ENCODE results near the gene CARD9. TPM values are rescaled to one million over a fixed set of nuclear protein-coding genes. Genes with fewer than 3 reads are reported as not detected.

The CARD9 gene
- total RNA-seq, 3 donors from 2014 or later (not counting 1 experiment from before 2014, with no cell fraction given): 1.6 to 4.2 (median 4.0) TPM

GRCh38 chr9:136403538-136403914 lies 30.1 kb upstream of the CARD9 start:
- H3K27me3 ChIP-seq (ENCODE audit: control insufficient read depth, insufficient read depth, low read length): no peaks in the 10 kb centered on the region
- H3K4me3 Mint-ChIP-seq: no peak overlapping the region
- ATAC-seq (peak; percentile 39 to 70 (median 54)), DNase-seq (peak in 1 of 2 donors; percentile 92)
- 8% methylated on average over 5 of the region's 5 CpGs for WGBS (ENCODE audit: insufficient coverage)
- no peak for TF ChIP-seq CTCF (IDR thresholded peaks at IDR 0.05)
- H3K27ac Mint-ChIP-seq: no peak overlapping the region
- H3K9me3 Mint-ChIP-seq: no peaks in the 10 kb centered on the region
- peaks cover 24 to 32% of the 10 kb centered on the region in 2 donors for H3K4me1 Mint-ChIP-seq
- no peaks in the 10 kb centered on the region for H3K9me3 ChIP-seq (ENCODE audit: control insufficient read depth, insufficient read depth, low read length)
- H3K27ac ChIP-seq (ENCODE audit: low read length): peak overlapping the region; percentile 64
- no peak overlapping the region for H3K4me3 ChIP-seq (ENCODE audit: low read length)
- peaks cover 57% of the 10 kb centered on the region for H3K4me1 ChIP-seq (ENCODE audit: control insufficient read depth, insufficient read depth, low read length)
- H3K27me3 Mint-ChIP-seq (ENCODE audit: low read depth in 2 of 2): no peaks in the 10 kb centered on the region
- intact Hi-C loops (cut with micrococcal nuclease): loop anchor here (10.0 kb wide), 1 partner anchor 89 kb away; no protein-coding TSS in a partner anchor
- no peaks in the 10 kb centered on the region for H3K36me3 Mint-ChIP-seq
- peaks cover 23% of the 10 kb centered on the region for H3K36me3 ChIP-seq (ENCODE audit: control insufficient read depth, insufficient read depth, low read length)

GRCh38 chr9:136402067-136402466 lies 28.6 kb upstream of the CARD9 start:
- Histone ChIP-seq H3K4me1 (ENCODE audit: control insufficient read depth, insufficient read depth, low read length) (peaks cover 63% of the 10 kb centered on the region), H3K27me3 (ENCODE audit: control insufficient read depth, insufficient read depth, low read length) (no peaks in the 10 kb centered on the region), H3K9me3 (ENCODE audit: control insufficient read depth, insufficient read depth, low read length) (no peaks in the 10 kb centered on the region), H3K4me3 (ENCODE audit: low read length) (no peak overlapping the region), H3K36me3 (ENCODE audit: control insufficient read depth, insufficient read depth, low read length) (peaks cover 20% of the 10 kb centered on the region), H3K27ac (ENCODE audit: low read length) (no peak overlapping the region)
- no peaks in the 10 kb centered on the region for H3K36me3 Mint-ChIP-seq
- intact Hi-C loops (cut with micrococcal nuclease): loop anchor here (10.0 kb wide), 1 partner anchor 87 kb away; no protein-coding TSS in a partner anchor
- ATAC-seq (no peak), DNase-seq (no peak)
- 96% methylated on average over 13 of the region's 13 CpGs for WGBS (ENCODE audit: insufficient coverage)
- H3K4me3 Mint-ChIP-seq: no peak overlapping the region
- H3K27ac Mint-ChIP-seq: no peak overlapping the region
- H3K27me3 Mint-ChIP-seq (ENCODE audit: low read depth in 2 of 2): no peaks in the 10 kb centered on the region
- peaks cover 23 to 30% of the 10 kb centered on the region in 2 donors for H3K4me1 Mint-ChIP-seq
- no peaks in the 10 kb centered on the region for H3K9me3 Mint-ChIP-seq
- TF ChIP-seq CTCF (IDR thresholded peaks at IDR 0.05): no peak

GRCh38 chr9:136401173-136401922 lies 27.9 kb upstream of the CARD9 start:
- Mint-ChIP-seq H3K36me3 (no peaks in the 10 kb centered on the region), H3K4me1 (peaks cover 23 to 30% of the 10 kb centered on the region in 2 donors), H3K4me3 (peak overlapping the region; percentile 64), H3K27ac (peak overlapping the region in 1 of 2 donors; percentile 52), H3K27me3 (ENCODE audit: low read depth in 2 of 2) (no peaks in the 10 kb centered on the region), H3K9me3 (no peaks in the 10 kb centered on the region)
- no peak for TF ChIP-seq CTCF (IDR thresholded peaks at IDR 0.05)
- Histone ChIP-seq H3K27me3 (ENCODE audit: control insufficient read depth, insufficient read depth, low read length) (no peaks in the 10 kb centered on the region), H3K9me3 (ENCODE audit: control insufficient read depth, insufficient read depth, low read length) (no peaks in the 10 kb centered on the region), H3K36me3 (ENCODE audit: control insufficient read depth, insufficient read depth, low read length) (peaks cover 16% of the 10 kb centered on the region), H3K4me1 (ENCODE audit: control insufficient read depth, insufficient read depth, low read length) (peaks cover 63% of the 10 kb centered on the region), H3K27ac (ENCODE audit: low read length) (no peak overlapping the region), H3K4me3 (ENCODE audit: low read length) (no peak overlapping the region)
- intact Hi-C loops (cut with micrococcal nuclease): loop anchor here (10.0 kb wide), 1 partner anchor 87 kb away; no protein-coding TSS in a partner anchor
- WGBS (ENCODE audit: insufficient coverage): 95% methylated on average over 18 of the region's 18 CpGs
- DNase-seq: no peak
- ATAC-seq: no peak
